OCI-LY7 (cell line): ENCODE data around the gene STON1. TPM values are rescaled to one million over a fixed set of nuclear protein-coding genes. Genes with fewer than 3 reads are reported as not detected.

Experiments used
- BruUV-seq: library from RNA; stranded (reverse); fragments of 400-500 nt; replicated peaks from 2 replicates; lab custom pipeline; 2021; lab: Mats Ljungman, UMichigan
- CTCF ChIA-PET: fragments of 300-600 bp; sonication (Branson Sonifier 250); formaldehyde crosslinking; loops from one replicate; lab custom pipeline; 2022; ENCODE audit warnings: antibody characterized with exemption; ENCODE audit not compliant: unreplicated experiment; lab: Charles Lee
- POLR2A ChIA-PET: fragments of 300-600 bp; sonication (Branson Sonifier 250); formaldehyde crosslinking; loops from one replicate; lab custom pipeline; 2022; ENCODE audit warnings: antibody characterized with exemption; lab: Charles Lee
- DNase-seq: peaks from one replicate; pipeline ENCODE4 v3.0.0-alpha.2; 2015; ENCODE audit warnings: low spot score
- H2AFZ ChIP-seq: fragments of 200-600 bp; sonication (generic), shearing (Covaris generic); 2 replicates; pipeline ENCODE4 v1.6.1; 2014; ENCODE audit warnings: mild to moderate bottlenecking, antibody characterized with exemption, low read length, moderate library complexity
- H3K27ac ChIP-seq: fragments of 200-600 bp; sonication (generic); 2 replicates; pipeline ENCODE4 v1.5.1; 2014; ENCODE audit warnings: mixed run types, low read depth, mild to moderate bottlenecking, moderate library complexity, low read length, inconsistent platforms; ENCODE audit not compliant: poor library complexity, severe bottlenecking
- H3K36me3 ChIP-seq: fragments of 200-600 bp; sonication (generic); 2 replicates; pipeline ENCODE4 v1.6.1; 2014; ENCODE audit warnings: mild to moderate bottlenecking, antibody characterized with exemption, low read length, moderate library complexity, mixed read lengths; ENCODE audit not compliant: insufficient read depth
- H3K4me1 ChIP-seq: fragments of 200-600 bp; sonication (generic); 2 replicates; pipeline ENCODE4 v1.5.1; 2014; ENCODE audit warnings: mild to moderate bottlenecking, low read length; ENCODE audit not compliant: insufficient read depth, poor library complexity, severe bottlenecking
- H3K4me2 ChIP-seq: fragments of 200-600 bp; sonication (generic); 2 replicates; pipeline ENCODE4 v1.6.1; 2014; ENCODE audit warnings: mild to moderate bottlenecking, low read length
- H3K4me3 ChIP-seq: fragments of 200-600 bp; sonication (generic); 2 replicates; pipeline ENCODE4 v1.5.1; 2014; ENCODE audit warnings: mild to moderate bottlenecking, low read depth, low read length; ENCODE audit not compliant: poor library complexity, severe bottlenecking
- H3K79me2 ChIP-seq: fragments of 200-600 bp; sonication (generic); 2 replicates; pipeline ENCODE4 v1.6.1; 2016; ENCODE audit warnings: low read depth, mild to moderate bottlenecking, low read length, moderate library complexity, mixed read lengths; ENCODE audit not compliant: insufficient read depth
- H3K9me2 ChIP-seq: fragments of 200-600 bp; sonication (generic); 2 replicates; pipeline ENCODE4 v1.6.1; 2016; ENCODE audit warnings: mild to moderate bottlenecking, low read length, mixed read lengths; ENCODE audit not compliant: insufficient read depth
- H3K9me3 ChIP-seq: fragments of 200-600 bp; sonication (generic); 2 replicates; pipeline ENCODE4 v1.6.1; 2014; ENCODE audit warnings: mild to moderate bottlenecking, mixed run types, low read length, mixed read lengths
- H4K20me1 ChIP-seq: fragments of 200-600 bp; sonication (generic); 2 replicates; pipeline ENCODE4 v1.6.1; 2014; ENCODE audit warnings: mild to moderate bottlenecking, antibody characterized with exemption, low read length, moderate library complexity, mixed read lengths; ENCODE audit not compliant: insufficient read depth
- EZH2phosphoT487 ChIP-seq: fragments of 200-600 bp; sonication (generic); IDR thresholded peaks from 2 replicates; pipeline ENCODE4 v1.6.1; 2018; ENCODE audit warnings: low read depth, borderline replicate concordance, mild to moderate bottlenecking, mixed run types, antibody characterized with exemption, low read length, moderate library complexity, mixed read lengths
- intact Hi-C: fragments of 100-400 bp; cut with micrococcal nuclease; formaldehyde crosslinking; loops from one replicate; pipeline ENCODE4 v1.10.0; 2022; ENCODE audit not compliant: unreplicated experiment
- total RNA-seq, 2 experiments: library from RNA; depleted of rRNA in 1 of 2; stranded (reverse); fragments of >200 nt in 1 of 2; shearing (Covaris generic) in 1 of 2; gene quantifications; 2 replicates each; pipeline ENCODE4 v1.2.3, GENCODE V29; 2014 to 2022
- TF ChIP-seq, protein P1 (sequence below): fragments of 200-600 bp; sonication (generic); conservative IDR thresholded peaks from 2 replicates; pipeline ENCODE4 v1.5.1; 2014; ENCODE audit warnings: mild to moderate bottlenecking, antibody characterized with exemption, low read length, moderate library complexity, mixed read lengths

The STON1 gene
- total RNA-seq, 2 experiments from 2014 or later, result 0.51 to 0.88 TPM

- CTCF ChIA-PET, result no interaction called here
- H3K9me3 ChIP-seq, result no peaks in the 10 kb centered on the region
- no peaks in the 10 kb centered on the region for H3K36me3 ChIP-seq
- BruUV-seq, result no TSS peak
- no peak for TF ChIP-seq EZH2phosphoT487
- TF ChIP-seq, protein P1, sequence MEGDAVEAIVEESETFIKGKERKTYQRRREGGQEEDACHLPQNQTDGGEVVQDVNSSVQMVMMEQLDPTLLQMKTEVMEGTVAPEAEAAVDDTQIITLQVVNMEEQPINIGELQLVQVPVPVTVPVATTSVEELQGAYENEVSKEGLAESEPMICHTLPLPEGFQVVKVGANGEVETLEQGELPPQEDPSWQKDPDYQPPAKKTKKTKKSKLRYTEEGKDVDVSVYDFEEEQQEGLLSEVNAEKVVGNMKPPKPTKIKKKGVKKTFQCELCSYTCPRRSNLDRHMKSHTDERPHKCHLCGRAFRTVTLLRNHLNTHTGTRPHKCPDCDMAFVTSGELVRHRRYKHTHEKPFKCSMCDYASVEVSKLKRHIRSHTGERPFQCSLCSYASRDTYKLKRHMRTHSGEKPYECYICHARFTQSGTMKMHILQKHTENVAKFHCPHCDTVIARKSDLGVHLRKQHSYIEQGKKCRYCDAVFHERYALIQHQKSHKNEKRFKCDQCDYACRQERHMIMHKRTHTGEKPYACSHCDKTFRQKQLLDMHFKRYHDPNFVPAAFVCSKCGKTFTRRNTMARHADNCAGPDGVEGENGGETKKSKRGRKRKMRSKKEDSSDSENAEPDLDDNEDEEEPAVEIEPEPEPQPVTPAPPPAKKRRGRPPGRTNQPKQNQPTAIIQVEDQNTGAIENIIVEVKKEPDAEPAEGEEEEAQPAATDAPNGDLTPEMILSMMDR, result no peak
- no peak overlapping the region for H3K4me2 ChIP-seq
- no peaks in the 10 kb centered on the region for H3K9me2 ChIP-seq
- H3K79me2 ChIP-seq, result no peaks in the 10 kb centered on the region
- H3K4me3 ChIP-seq, result no peak overlapping the region
- DNase-seq, result no peak
- POLR2A ChIA-PET, result no interaction called here
- no peaks in the 10 kb centered on the region for H4K20me1 ChIP-seq
- no peak overlapping the region for H2AFZ ChIP-seq
- H3K4me1 ChIP-seq, result no peaks in the 10 kb centered on the region
- intact Hi-C loops, result no loop called here
- no peak overlapping the region for H3K27ac ChIP-seq
Observed at GRCh38 chr2:48534781-48535180, 4.8 kb downstream of the STON1 start.

DNA sequence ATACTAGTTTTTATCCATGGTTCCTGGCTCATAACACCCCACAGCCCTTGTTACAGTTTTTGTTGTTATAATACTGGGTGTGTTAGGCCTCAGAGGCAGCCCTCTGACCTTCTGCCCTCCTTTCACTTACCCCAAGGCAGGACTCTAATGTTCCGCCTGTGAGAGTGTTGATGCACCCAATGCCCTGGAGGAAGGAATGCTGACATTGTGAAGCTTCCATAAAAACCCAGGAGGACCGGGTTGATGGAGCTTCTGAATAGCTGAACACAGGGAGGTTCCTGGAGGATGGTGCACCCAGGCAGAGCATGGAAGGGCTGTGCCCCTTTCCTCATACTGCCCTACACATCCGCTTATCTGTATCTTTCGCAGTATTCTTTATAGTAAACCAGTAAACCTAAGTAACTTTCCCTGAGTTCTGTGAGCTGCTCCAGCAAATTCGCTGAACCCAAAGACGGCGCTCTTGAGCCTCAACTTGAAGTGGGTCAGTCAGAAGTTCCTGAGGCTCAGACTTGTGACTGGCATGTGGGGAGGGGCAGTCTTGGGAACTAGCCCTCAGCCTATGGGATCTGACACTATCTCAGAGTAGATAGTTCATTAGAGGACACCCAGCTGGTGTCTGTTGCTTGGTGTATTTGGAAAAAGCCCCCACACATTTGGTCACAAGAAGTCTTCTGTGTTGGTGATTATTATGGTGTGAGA lies 10.4 kb downstream of the STON1 start:
- no TSS peak for BruUV-seq
- CTCF ChIA-PET, result no interaction called here
- intact Hi-C loops, result no loop called here

More for the DNA sequence above, 10.4 kb downstream of the STON1 start:
- Histone ChIP-seq H3K9me3 (no peaks in the 10 kb centered on the region), H3K79me2 (no peaks in the 10 kb centered on the region), H3K4me2 (no peak overlapping the region), H2AFZ (no peak overlapping the region), H4K20me1 (no peaks in the 10 kb centered on the region), H3K9me2 (no peaks in the 10 kb centered on the region), H3K4me3 (no peak overlapping the region), H3K4me1 (no peaks in the 10 kb centered on the region), H3K36me3 (no peaks in the 10 kb centered on the region), H3K27ac (no peak overlapping the region)
- no peak for DNase-seq
- TF ChIP-seq EZH2phosphoT487, result no peak
- TF ChIP-seq, protein P1, result no peak
- POLR2A ChIA-PET, result no interaction called here
